Measurements from ENCODE around the gene COX6B1.

COX6B1 gene

DNA sequence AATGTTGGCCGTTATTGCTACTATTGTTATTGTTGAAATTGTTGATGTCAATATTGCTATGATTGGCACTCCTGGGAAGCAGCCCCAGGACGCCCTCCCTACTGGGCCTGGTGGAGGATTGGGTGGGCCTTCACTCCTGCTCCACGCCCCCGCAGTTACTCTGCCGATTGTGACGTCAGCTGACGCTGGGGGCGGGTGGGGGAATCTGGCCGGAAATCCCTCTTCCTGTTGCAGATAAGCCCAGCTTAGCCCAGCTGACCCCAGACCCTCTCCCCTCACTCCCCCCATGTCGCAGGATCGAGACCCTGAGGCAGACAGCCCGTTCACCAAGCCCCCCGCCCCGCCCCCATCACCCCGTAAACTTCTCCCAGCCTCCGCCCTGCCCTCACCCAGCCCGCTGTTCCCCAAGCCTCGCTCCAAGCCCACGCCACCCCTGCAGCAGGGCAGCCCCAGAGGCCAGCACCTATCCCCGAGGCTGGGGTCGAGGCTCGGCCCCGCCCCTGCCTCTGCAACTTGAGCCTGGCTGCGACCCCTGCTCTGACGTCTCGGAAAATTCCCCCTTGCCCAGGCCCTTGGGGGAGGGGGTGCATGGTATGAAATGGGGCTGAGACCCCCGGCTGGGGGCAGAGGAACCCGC lies 6.5 kb upstream of the COX6B1 start, which contains the start of gene ETV2:
Gene ETV2 (plus strand): TSS at position 231 of the 637 bp plus-strand sequence. CDS start 716 bp downstream, outside the sequence.
- POLR2A ChIA-PET (ENCODE audit: low non-redundant PET), result no interaction called here
- TF ChIP-seq, protein P1, sequence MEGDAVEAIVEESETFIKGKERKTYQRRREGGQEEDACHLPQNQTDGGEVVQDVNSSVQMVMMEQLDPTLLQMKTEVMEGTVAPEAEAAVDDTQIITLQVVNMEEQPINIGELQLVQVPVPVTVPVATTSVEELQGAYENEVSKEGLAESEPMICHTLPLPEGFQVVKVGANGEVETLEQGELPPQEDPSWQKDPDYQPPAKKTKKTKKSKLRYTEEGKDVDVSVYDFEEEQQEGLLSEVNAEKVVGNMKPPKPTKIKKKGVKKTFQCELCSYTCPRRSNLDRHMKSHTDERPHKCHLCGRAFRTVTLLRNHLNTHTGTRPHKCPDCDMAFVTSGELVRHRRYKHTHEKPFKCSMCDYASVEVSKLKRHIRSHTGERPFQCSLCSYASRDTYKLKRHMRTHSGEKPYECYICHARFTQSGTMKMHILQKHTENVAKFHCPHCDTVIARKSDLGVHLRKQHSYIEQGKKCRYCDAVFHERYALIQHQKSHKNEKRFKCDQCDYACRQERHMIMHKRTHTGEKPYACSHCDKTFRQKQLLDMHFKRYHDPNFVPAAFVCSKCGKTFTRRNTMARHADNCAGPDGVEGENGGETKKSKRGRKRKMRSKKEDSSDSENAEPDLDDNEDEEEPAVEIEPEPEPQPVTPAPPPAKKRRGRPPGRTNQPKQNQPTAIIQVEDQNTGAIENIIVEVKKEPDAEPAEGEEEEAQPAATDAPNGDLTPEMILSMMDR (conservative IDR thresholded peaks at IDR 0.05; ENCODE audit: low read depth), result no peak
- no peak for DNase-seq (ENCODE audit: low spot score)
- no peak within 1 kb of the TSS; the same call in 1 of the 2 replicates for H3K27ac ChIP-seq
- CTCF ChIA-PET, result no interaction called here

DNA sequence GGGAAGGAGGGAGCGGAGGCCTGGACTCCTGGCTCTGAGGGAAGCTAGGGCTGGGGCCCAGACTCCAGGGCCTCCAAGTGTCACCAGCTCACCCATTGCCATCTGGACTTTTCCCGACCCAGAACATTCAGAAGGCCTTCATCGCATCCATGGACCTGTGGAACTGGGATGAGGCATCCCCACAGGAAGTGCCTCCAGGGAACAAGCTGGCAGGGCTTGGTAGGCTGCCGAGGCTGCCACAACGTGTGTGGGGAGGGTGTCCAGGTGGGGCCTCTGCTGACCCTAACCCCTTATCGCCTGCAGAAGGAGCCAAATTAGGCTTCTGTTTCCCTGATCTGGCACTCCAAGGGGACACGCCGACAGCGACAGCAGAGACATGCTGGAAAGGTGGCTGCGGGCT lies 5.8 kb upstream of the COX6B1 start:
- no peak overlapping the region; the same call in 1 of the 2 replicates for H3K27ac ChIP-seq
- POLR2A ChIA-PET (ENCODE audit: low non-redundant PET), result interaction anchor here (0.7 kb wide), 1 partner anchor 178 kb away, joined by 4 read pairs; no protein-coding TSS in a partner anchor
- DNase-seq (ENCODE audit: low spot score), result no peak
- TF ChIP-seq, protein P1 (conservative IDR thresholded peaks at IDR 0.05; ENCODE audit: low read depth), result no peak
- CTCF ChIA-PET, result no interaction called here

DNA sequence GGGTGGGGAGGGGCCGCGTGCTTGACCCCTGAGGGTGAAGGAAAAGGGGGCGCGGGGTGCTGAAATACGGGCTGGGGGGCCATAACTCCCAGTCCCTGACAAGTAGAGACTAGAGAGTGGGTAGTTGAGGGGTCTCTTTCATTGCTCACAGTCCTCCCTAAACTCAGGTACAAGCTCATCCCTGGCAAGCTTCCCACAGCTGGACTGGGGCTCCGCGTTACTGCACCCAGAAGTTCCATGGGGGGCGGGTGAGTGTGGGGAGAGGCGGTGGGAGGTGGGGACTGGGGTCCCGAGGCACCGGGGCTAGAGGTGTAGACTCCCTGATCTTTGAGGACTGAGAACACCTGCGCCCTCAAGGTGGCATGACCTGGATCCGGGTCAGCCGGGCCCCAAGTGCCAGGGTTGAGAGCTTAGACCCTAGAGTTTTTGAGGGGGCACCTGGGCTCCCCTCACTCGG lies 5.3 kb upstream of the COX6B1 start:
- peak overlapping the region; percentile 95 for H3K27ac ChIP-seq

DNA sequence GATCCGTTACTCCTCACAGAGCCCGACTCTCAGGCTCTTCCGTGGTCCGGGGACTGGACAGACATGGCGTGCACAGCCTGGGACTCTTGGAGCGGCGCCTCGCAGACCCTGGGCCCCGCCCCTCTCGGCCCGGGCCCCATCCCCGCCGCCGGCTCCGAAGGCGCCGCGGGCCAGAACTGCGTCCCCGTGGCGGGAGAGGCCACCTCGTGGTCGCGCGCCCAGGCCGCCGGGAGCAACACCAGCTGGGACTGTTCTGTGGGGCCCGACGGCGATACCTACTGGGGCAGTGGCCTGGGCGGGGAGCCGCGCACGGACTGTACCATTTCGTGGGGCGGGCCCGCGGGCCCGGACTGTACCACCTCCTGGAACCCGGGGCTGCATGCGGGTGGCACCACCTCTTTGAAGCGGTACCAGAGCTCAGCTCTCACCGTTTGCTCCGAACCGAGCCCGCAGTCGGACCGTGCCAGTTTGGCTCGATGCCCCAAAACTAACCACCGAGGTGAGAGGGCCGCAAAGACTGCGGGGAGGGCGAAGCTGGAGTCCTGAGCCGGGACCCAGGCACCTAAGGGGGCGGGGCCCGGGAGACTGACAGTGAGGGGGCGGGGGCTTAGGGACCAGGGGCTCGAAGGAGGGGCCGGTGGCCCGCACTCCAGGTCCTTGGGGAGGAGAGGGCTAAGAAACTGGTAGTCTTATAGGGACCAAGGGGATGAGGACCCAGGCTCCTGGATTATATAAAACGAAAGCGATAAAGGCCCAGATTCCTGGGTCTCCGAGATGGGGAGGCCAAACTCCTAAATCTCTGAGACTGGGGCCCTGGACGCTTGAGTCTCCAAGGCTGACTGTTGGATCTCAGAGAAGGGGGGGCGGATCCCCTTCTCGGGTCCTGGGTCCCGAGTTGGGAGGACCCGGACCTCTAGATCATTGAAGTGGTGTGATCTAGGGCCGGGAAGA lies 4.6 kb upstream of the COX6B1 start:
- CTCF ChIA-PET, result interaction anchor here (0.7 to 1.1 kb wide), 2 partner anchors 133 to 289 kb away, joined by 4 to 5 read pairs; no protein-coding TSS in a partner anchor
- peak; percentile 83 for DNase-seq (ENCODE audit: low spot score)
- H3K27ac ChIP-seq, result peak overlapping the region; percentile 95
- POLR2A ChIA-PET (ENCODE audit: low non-redundant PET), result interaction anchor here (0.6 kb wide), 1 partner anchor 157 kb away, joined by 4 read pairs; no protein-coding TSS in a partner anchor
- TF ChIP-seq, protein P1 (conservative IDR thresholded peaks at IDR 0.05; ENCODE audit: low read depth), result no peak

More for the DNA sequence above, 5.3 kb upstream of the COX6B1 start:
- ChIA-PET CTCF (no interaction called here), POLR2A (ENCODE audit: low non-redundant PET) (interaction anchor here (0.7 kb wide), 1 partner anchor 178 kb away, joined by 4 read pairs; no protein-coding TSS in a partner anchor)
- no peak for DNase-seq (ENCODE audit: low spot score)
- TF ChIP-seq, protein P1 (conservative IDR thresholded peaks at IDR 0.05; ENCODE audit: low read depth), result no peak

DNA sequence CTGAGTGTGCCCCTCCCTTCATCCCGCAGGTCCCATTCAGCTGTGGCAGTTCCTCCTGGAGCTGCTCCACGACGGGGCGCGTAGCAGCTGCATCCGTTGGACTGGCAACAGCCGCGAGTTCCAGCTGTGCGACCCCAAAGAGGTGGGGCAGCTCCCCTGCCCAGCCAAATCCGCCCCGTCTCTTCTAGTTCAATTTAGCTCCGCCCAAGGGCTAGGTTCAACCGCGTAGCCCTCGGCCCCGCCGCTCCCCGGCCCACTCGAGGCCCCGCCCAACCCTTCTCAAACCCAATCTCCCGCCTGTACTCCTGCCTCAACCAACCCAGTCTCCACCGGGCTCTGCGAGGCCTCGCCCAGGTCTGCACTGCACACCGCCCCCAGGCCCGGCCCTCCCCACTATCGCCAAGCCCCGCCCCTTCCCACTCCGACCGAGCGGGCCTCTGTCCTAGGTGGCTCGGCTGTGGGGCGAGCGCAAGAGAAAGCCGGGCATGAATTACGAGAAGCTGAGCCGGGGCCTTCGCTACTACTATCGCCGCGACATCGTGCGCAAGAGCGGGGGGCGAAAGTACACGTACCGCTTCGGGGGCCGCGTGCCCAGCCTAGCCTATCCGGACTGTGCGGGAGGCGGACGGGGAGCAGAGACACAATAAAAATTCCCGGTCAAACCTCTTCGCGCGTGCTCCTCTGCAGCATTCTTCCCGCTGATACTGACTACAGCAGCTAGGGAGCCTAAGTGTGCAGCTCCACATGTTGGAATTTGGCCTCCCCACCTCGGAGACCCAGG lies 3.7 kb upstream of the COX6B1 start:
- CTCF ChIA-PET, result interaction anchor here (0.6 to 1.1 kb wide), 2 partner anchors 89 to 134 kb away, joined by 4 to 5 read pairs; no protein-coding TSS in a partner anchor
- TF ChIP-seq, protein P1 (conservative IDR thresholded peaks at IDR 0.05; ENCODE audit: low read depth), result no peak
- H3K27ac ChIP-seq, result peak overlapping the region; percentile 95
- peak; percentile 97 for DNase-seq (ENCODE audit: low spot score)
- POLR2A ChIA-PET (ENCODE audit: low non-redundant PET), result no interaction called here
